KMS-11 (cell line): ENCODE results near the gene FOXO6.

ENCODE experiments used
- H2AFZ ChIP-seq: fragments of 200-600 bp; sonication (generic); 2 replicates; pipeline ENCODE4 v1.6.1; 2016; ENCODE audit warnings: antibody characterized with exemption, mixed run types, low read depth
- H3K27ac ChIP-seq: fragments of 200-600 bp; sonication (generic); 2 replicates; pipeline ENCODE4 v1.6.1; 2016; ENCODE audit warnings: mild to moderate bottlenecking, mixed run types
- H3K27me3 ChIP-seq: fragments of 200-600 bp; sonication (generic); 2 replicates; pipeline ENCODE4 v1.6.1; 2017; ENCODE audit warnings: mild to moderate bottlenecking, low read depth, mixed run types, moderate library complexity; ENCODE audit not compliant: insufficient read depth
- H3K36me3 ChIP-seq: fragments of 200-600 bp; sonication (generic); 2 replicates; pipeline ENCODE4 v1.6.1; 2017; ENCODE audit warnings: mild to moderate bottlenecking, mixed run types; ENCODE audit not compliant: insufficient read depth
- H3K4me1 ChIP-seq: fragments of 200-600 bp; sonication (generic); 2 replicates; pipeline ENCODE4 v1.6.1; 2016; ENCODE audit warnings: mild to moderate bottlenecking, low read depth, mixed run types; ENCODE audit not compliant: poor library complexity, severe bottlenecking
- H3K4me2 ChIP-seq: fragments of 200-600 bp; sonication (generic); 2 replicates; pipeline ENCODE4 v1.7.0; 2016; ENCODE audit warnings: mild to moderate bottlenecking, mixed run types
- H3K4me3 ChIP-seq: fragments of 200-600 bp; sonication (generic); IDR thresholded peaks from 2 replicates; pipeline ENCODE4 v1.6.1; 2017; ENCODE audit warnings: low read depth, low read length, mixed read lengths; ENCODE audit not compliant: insufficient read depth
- H3K79me2 ChIP-seq: fragments of 200-600 bp; sonication (generic); 2 replicates; pipeline ENCODE4 v1.6.1; 2016; ENCODE audit warnings: low read depth, mixed run types; ENCODE audit not compliant: insufficient read depth
- H3K9ac ChIP-seq: fragments of 200-600 bp; sonication (generic); 2 replicates; pipeline ENCODE4 v1.6.1; 2016; ENCODE audit warnings: mild to moderate bottlenecking, mixed run types
- H4K20me1 ChIP-seq: fragments of 200-600 bp; sonication (generic); 2 replicates; pipeline ENCODE4 v1.6.1; 2016; ENCODE audit warnings: mild to moderate bottlenecking, mixed run types; ENCODE audit not compliant: insufficient read depth
- CTCF ChIP-seq: fragments of 200-600 bp; sonication (generic); conservative IDR thresholded peaks from 2 replicates; pipeline ENCODE4 v1.6.1; 2017; ENCODE audit warnings: low read depth, mild to moderate bottlenecking, antibody characterized with exemption, low read length, moderate library complexity, mixed read lengths

FOXO6 gene

GRCh38 chr1:41360786-41361494 is at the start of gene FOXO6:
Gene FOXO6 (plus strand): TSS chr1:41361434.
- H2AFZ ChIP-seq = peak within 1 kb of the TSS; percentile 58
- no peaks in the 10 kb centered on the region for H4K20me1 ChIP-seq
- peaks cover 80% of the 10 kb centered on the region for H3K4me1 ChIP-seq
- H3K4me2 ChIP-seq = peak within 1 kb of the TSS; percentile 88
- no peaks in the 10 kb centered on the region for H3K79me2 ChIP-seq
- peak within 1 kb of the TSS; percentile 47; the same call in 1 of the 2 replicates for H3K9ac ChIP-seq
- H3K36me3 ChIP-seq = no peaks in the 10 kb centered on the region
- TF ChIP-seq CTCF = peak; percentile 38; the same call in 1 of the 2 replicates
- H3K4me3 ChIP-seq = peak within 1 kb of the TSS; percentile 83
- H3K27ac ChIP-seq = peak within 1 kb of the TSS; percentile 87
- no peaks in the 10 kb centered on the region for H3K27me3 ChIP-seq

DNA sequence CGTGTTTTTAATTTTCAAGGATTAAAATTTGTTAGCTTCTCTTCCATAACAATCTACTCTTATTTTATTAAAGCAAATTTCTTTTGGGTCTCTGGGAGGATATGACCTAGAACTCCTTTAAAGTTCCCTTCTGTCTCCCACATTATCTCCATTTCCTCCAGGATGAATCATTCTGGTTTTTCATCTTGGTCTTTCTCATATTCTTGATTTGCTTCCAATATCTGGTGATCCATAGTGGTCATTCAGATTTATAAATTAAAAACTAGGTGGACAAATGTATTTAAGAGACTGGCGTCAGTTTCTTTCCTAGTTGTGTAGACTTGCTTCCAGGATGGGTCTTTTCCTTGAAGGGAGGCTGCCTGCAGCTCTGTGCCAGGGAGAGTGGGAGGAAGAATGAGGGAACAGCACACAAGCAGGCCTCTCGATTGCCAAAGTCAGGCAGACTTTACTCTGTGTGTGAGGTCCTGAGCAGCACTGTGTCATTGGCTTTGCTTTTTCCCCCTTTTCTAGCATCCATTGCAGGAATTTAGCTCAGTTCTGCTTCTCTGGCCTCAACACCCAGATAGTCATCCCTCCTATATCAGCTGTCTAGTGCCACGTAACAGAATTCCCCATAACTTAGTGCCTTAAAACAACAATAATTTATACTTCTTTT is 48.1 kb upstream of the FOXO6 start:
- no peak overlapping the region for H3K4me2 ChIP-seq
- no peaks in the 10 kb centered on the region for H3K4me1 ChIP-seq
- H3K4me3 ChIP-seq = no peak overlapping the region

DNA sequence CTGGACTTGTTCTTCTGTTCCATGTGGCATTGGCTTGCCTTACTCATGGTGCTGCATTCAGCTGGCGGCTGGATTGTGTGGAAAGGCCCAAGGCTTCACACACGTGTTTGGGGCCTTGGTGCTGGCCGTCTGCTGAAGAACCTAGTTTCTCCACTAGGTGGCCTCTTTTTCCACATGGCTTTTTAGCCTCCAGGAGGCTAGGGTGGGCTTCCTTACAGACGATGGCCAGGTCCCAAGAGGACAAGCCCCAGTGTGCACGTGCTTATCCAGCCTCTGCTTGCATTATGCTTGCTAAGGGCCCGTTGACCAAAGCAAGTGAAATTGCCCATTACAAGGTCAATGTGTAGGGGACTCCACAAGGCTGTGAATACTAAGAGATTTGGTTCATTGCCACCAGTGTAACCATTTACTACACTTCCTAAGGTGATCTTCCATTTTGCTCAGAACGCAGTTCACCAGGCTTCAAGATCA is 47.5 kb upstream of the FOXO6 start:
- TF ChIP-seq CTCF = peak; percentile 85
- H4K20me1 ChIP-seq = no peaks in the 10 kb centered on the region
- no peak overlapping the region for H3K4me3 ChIP-seq
- H3K4me1 ChIP-seq = no peaks in the 10 kb centered on the region
- H3K4me2 ChIP-seq = no peak overlapping the region
- no peaks in the 10 kb centered on the region for H3K36me3 ChIP-seq
- no peak overlapping the region for H3K27ac ChIP-seq
- H3K27me3 ChIP-seq = no peaks in the 10 kb centered on the region
- no peak overlapping the region for H2AFZ ChIP-seq
- no peak overlapping the region for H3K9ac ChIP-seq
- H3K79me2 ChIP-seq = no peaks in the 10 kb centered on the region

More for the DNA sequence above, 48.1 kb upstream of the FOXO6 start:
- H3K36me3 ChIP-seq = no peaks in the 10 kb centered on the region
- no peak overlapping the region for H2AFZ ChIP-seq
- no peaks in the 10 kb centered on the region for H4K20me1 ChIP-seq
- H3K27me3 ChIP-seq = no peaks in the 10 kb centered on the region
- no peak for TF ChIP-seq CTCF
- H3K79me2 ChIP-seq = no peaks in the 10 kb centered on the region
- H3K27ac ChIP-seq = no peak overlapping the region
- no peak overlapping the region for H3K9ac ChIP-seq

DNA sequence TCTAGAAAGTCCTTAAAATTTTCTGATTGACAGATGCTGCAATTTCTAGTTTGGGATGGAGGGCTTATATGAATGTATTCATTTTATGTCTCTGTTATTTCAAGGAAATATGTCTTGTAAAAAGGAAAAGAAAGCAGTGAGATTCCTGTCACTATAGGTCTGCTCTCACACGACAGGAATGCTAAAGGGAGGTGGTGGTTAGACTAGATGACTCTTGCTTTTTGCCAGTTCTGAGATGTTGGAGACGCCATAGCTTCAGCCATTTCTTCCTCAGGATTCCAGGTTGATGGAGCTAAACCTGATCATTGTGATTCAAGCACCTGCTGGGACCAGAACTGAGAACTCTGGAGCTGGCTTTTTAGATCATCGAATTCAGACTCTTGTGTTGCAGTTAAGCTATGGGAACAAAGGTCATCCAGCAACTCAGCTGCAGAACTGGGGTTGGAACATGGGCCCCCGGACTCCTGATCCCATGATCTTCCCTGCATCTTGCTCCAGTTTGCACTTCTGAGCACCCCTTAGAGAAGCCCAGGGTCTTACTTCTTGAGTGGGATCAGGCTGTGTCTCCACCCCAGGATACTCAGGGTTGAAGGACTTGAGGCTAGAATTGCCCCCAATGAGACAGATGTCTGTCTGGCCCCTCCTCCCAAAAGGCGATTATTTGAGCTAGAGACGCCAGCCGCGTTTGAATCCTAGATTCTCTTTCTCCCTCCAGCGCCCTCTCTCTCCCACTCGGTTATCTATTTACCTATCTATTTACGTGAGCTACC is 46.7 kb upstream of the FOXO6 start:
- Histone ChIP-seq H4K20me1 (no peaks in the 10 kb centered on the region), H3K4me1 (no peaks in the 10 kb centered on the region), H2AFZ (no peak overlapping the region), H3K9ac (no peak overlapping the region), H3K79me2 (no peaks in the 10 kb centered on the region), H3K4me2 (no peak overlapping the region), H3K27ac (no peak overlapping the region), H3K36me3 (no peaks in the 10 kb centered on the region), H3K27me3 (no peaks in the 10 kb centered on the region), H3K4me3 (no peak overlapping the region)
- no peak for TF ChIP-seq CTCF
